ENCODE measurements around the gene KIF21B.

DNA sequence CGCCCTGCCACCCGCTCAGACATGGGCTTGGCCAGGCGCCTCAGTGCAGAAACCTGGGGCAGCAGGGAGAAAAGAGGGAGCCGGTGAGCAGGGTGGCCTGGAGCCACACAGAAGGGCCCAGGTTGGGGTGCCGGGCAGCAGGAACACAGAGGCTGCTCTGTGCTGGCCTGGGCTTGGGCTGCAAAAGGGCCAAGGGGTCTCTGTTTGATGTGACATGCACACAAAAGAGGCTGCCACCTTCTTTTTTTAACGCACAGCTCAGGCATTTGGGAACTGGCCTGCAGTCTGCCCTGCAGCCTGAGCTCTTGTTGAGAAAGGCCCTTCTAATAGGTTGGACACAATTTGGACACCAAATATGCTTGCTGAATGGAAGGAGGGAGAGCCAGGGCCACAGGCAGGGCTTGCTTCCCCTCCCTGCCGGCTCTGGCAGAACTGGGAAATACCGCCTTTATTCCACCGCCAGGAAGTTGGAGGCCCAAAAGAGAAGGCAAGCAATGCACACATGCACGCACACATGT lies 32.4 kb downstream of the KIF21B start:
- TF ChIP-seq, protein P1, sequence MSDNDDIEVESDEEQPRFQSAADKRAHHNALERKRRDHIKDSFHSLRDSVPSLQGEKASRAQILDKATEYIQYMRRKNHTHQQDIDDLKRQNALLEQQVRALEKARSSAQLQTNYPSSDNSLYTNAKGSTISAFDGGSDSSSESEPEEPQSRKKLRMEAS (IDR thresholded peaks at IDR 0.05), result no peak
- TF ChIP-seq EP300 (IDR thresholded peaks at IDR 0.05; ENCODE audit: borderline replicate concordance), result no peak
- TF ChIP-seq, protein P2, sequence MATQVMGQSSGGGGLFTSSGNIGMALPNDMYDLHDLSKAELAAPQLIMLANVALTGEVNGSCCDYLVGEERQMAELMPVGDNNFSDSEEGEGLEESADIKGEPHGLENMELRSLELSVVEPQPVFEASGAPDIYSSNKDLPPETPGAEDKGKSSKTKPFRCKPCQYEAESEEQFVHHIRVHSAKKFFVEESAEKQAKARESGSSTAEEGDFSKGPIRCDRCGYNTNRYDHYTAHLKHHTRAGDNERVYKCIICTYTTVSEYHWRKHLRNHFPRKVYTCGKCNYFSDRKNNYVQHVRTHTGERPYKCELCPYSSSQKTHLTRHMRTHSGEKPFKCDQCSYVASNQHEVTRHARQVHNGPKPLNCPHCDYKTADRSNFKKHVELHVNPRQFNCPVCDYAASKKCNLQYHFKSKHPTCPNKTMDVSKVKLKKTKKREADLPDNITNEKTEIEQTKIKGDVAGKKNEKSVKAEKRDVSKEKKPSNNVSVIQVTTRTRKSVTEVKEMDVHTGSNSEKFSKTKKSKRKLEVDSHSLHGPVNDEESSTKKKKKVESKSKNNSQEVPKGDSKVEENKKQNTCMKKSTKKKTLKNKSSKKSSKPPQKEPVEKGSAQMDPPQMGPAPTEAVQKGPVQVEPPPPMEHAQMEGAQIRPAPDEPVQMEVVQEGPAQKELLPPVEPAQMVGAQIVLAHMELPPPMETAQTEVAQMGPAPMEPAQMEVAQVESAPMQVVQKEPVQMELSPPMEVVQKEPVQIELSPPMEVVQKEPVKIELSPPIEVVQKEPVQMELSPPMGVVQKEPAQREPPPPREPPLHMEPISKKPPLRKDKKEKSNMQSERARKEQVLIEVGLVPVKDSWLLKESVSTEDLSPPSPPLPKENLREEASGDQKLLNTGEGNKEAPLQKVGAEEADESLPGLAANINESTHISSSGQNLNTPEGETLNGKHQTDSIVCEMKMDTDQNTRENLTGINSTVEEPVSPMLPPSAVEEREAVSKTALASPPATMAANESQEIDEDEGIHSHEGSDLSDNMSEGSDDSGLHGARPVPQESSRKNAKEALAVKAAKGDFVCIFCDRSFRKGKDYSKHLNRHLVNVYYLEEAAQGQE (IDR thresholded peaks at IDR 0.05; ENCODE audit: low read depth), result no peak
